ENCODE data around the gene HBD.

HBD gene

GRCh38 chr11:5204787-5205186, 29.5 kb downstream of the HBD start:
- no peaks in the 10 kb centered on the region for H3K27me3 ChIP-seq (ENCODE audit: insufficient read depth, low read depth)
- H3K27ac ChIP-seq = no peak overlapping the region
- no peaks in the 10 kb centered on the region for H3K4me1 ChIP-seq (ENCODE audit: low read depth, poor library complexity, severe bottlenecking)
- H3K79me2 ChIP-seq (ENCODE audit: insufficient read depth, low read depth) = no peaks in the 10 kb centered on the region
- H3K36me3 ChIP-seq (ENCODE audit: insufficient read depth) = no peaks in the 10 kb centered on the region
- no peak overlapping the region for H2AFZ ChIP-seq (ENCODE audit: low read depth)
- TF ChIP-seq CTCF (conservative IDR thresholded peaks at IDR 0.05; ENCODE audit: low read depth, low read length) = peak; percentile 72
- no peak overlapping the region for H3K4me2 ChIP-seq
- no peaks in the 10 kb centered on the region for H4K20me1 ChIP-seq (ENCODE audit: insufficient read depth)
- H3K9ac ChIP-seq = no peak overlapping the region
- H3K4me3 ChIP-seq (IDR thresholded peaks at IDR 0.05; ENCODE audit: insufficient read depth, low read depth, low read length) = no peak overlapping the region

GRCh38 chr11:5203366-5203765, 30.9 kb downstream of the HBD start:
- Histone ChIP-seq H3K9ac (no peak overlapping the region), H3K4me1 (ENCODE audit: low read depth, poor library complexity, severe bottlenecking) (no peaks in the 10 kb centered on the region), H3K4me2 (no peak overlapping the region), H3K27me3 (ENCODE audit: insufficient read depth, low read depth) (no peaks in the 10 kb centered on the region), H3K36me3 (ENCODE audit: insufficient read depth) (no peaks in the 10 kb centered on the region), H2AFZ (ENCODE audit: low read depth) (no peak overlapping the region), H4K20me1 (ENCODE audit: insufficient read depth) (no peaks in the 10 kb centered on the region), H3K27ac (no peak overlapping the region), H3K79me2 (ENCODE audit: insufficient read depth, low read depth) (no peaks in the 10 kb centered on the region), H3K4me3 (IDR thresholded peaks at IDR 0.05; ENCODE audit: insufficient read depth, low read depth, low read length) (no peak overlapping the region)
- no peak for TF ChIP-seq CTCF (conservative IDR thresholded peaks at IDR 0.05; ENCODE audit: low read depth, low read length)

- no peaks in the 10 kb centered on the region for H3K79me2 ChIP-seq (ENCODE audit: insufficient read depth, low read depth)
- no peaks in the 10 kb centered on the region for H4K20me1 ChIP-seq (ENCODE audit: insufficient read depth)
- no peaks in the 10 kb centered on the region for H3K27me3 ChIP-seq (ENCODE audit: insufficient read depth, low read depth)
- H3K4me2 ChIP-seq = no peak within 1 kb of the TSS
- H3K4me1 ChIP-seq (ENCODE audit: low read depth, poor library complexity, severe bottlenecking) = no peaks in the 10 kb centered on the region
- no peak within 1 kb of the TSS for H3K9ac ChIP-seq
- no peak within 1 kb of the TSS for H3K4me3 ChIP-seq (IDR thresholded peaks at IDR 0.05; ENCODE audit: insufficient read depth, low read depth, low read length)
- TF ChIP-seq CTCF (conservative IDR thresholded peaks at IDR 0.05; ENCODE audit: low read depth, low read length) = no peak
- H3K36me3 ChIP-seq (ENCODE audit: insufficient read depth) = no peaks in the 10 kb centered on the region
- no peak within 1 kb of the TSS for H2AFZ ChIP-seq (ENCODE audit: low read depth)
- H3K27ac ChIP-seq = no peak within 1 kb of the TSS
Observed at GRCh38 chr11:5200582-5200981, 33.7 kb downstream of the HBD start, which contains the start of gene OR51V1. Gene OR51V1 (minus strand): TSS chr11:5200682. CDS start chr11:5200682, 0 bp downstream.

GRCh38 chr11:5198285-5198684, 36.0 kb downstream of the HBD start:
- Histone ChIP-seq H3K27me3 (ENCODE audit: insufficient read depth, low read depth) (no peaks in the 10 kb centered on the region), H3K27ac (no peak overlapping the region), H3K36me3 (ENCODE audit: insufficient read depth) (no peaks in the 10 kb centered on the region), H4K20me1 (ENCODE audit: insufficient read depth) (no peaks in the 10 kb centered on the region), H3K4me2 (no peak overlapping the region), H3K4me3 (IDR thresholded peaks at IDR 0.05; ENCODE audit: insufficient read depth, low read depth, low read length) (no peak overlapping the region), H2AFZ (ENCODE audit: low read depth) (no peak overlapping the region), H3K79me2 (ENCODE audit: insufficient read depth, low read depth) (no peaks in the 10 kb centered on the region), H3K9ac (no peak overlapping the region), H3K4me1 (ENCODE audit: low read depth, poor library complexity, severe bottlenecking) (no peaks in the 10 kb centered on the region)
- TF ChIP-seq CTCF (conservative IDR thresholded peaks at IDR 0.05; ENCODE audit: low read depth, low read length) = no peak

All from KMS-11 (cell line).